ENCODE results near the gene GLYATL1B.
A peak's percentile ranks its signal among the peaks of the same experiment; 100 is the strongest.

DNA sequence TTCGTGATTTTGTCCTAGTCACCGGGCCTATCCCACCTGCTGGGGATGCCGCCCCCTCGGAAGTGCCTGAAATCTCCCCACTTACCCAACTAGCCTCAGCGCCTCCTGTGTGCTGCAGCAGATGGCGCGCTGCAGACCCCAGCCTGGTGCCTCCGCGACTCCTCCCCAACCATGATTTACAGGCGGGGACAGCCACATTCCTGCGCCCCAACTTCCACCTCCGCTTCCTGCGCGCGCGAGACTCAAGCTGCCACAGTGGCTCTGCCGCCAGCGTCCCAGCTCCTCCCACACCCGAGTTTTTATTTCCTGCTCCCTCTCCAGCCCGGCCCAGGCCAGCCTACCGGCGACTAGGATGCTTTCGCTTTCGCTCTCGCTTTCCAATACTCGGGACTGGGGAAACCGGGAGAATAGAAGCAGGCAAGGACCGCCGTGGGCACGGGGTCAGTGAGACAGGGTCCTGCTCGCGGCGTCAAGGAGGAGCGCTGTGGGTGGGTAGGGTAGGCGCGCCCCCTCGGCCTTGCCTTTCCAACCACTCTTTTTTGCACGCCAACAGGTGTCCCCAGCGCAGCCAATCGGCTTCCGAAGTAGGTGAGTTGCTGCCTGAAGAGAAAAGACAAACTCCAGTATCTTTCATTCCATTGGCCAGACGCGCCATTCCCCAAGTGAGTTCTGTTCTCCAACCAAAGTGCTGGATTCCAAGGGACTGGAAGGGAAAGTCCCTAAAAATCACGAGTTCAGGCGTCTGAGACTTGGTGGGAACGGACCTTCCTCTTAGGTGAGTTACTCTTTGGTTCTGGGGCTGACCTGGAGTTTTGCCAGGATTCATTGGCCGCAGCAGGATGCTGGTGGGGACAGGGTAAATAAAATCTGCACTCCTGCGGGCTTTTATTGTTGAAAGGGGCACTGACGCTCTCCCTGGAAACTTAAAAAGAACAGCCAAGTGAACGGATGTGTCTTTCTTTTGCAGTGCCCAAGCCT, 56.7 kb downstream of the GLYATL1B start, which contains the start of gene FAM111A:
- TF ChIP-seq, protein P1, sequence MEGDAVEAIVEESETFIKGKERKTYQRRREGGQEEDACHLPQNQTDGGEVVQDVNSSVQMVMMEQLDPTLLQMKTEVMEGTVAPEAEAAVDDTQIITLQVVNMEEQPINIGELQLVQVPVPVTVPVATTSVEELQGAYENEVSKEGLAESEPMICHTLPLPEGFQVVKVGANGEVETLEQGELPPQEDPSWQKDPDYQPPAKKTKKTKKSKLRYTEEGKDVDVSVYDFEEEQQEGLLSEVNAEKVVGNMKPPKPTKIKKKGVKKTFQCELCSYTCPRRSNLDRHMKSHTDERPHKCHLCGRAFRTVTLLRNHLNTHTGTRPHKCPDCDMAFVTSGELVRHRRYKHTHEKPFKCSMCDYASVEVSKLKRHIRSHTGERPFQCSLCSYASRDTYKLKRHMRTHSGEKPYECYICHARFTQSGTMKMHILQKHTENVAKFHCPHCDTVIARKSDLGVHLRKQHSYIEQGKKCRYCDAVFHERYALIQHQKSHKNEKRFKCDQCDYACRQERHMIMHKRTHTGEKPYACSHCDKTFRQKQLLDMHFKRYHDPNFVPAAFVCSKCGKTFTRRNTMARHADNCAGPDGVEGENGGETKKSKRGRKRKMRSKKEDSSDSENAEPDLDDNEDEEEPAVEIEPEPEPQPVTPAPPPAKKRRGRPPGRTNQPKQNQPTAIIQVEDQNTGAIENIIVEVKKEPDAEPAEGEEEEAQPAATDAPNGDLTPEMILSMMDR (IDR thresholded peaks at IDR 0.05; ENCODE audit: insufficient read depth, low read length, poor library complexity, severe bottlenecking), result peak; percentile 20
- TF ChIP-seq EZH2phosphoT487 (conservative IDR thresholded peaks at IDR 0.05; ENCODE audit: low read length), result no peak
